Iris pigment epithelial cell (primary cell): ENCODE measurements around the gene RNASE7.
A peak's percentile ranks its signal among the peaks of the same experiment; 100 is the strongest.

Experiments used
- DNase-seq: peaks from one replicate; pipeline ENCODE4 v3.0.0-alpha.2; 2011; ENCODE audit warnings: low read depth

RNASE7 gene

DNA sequence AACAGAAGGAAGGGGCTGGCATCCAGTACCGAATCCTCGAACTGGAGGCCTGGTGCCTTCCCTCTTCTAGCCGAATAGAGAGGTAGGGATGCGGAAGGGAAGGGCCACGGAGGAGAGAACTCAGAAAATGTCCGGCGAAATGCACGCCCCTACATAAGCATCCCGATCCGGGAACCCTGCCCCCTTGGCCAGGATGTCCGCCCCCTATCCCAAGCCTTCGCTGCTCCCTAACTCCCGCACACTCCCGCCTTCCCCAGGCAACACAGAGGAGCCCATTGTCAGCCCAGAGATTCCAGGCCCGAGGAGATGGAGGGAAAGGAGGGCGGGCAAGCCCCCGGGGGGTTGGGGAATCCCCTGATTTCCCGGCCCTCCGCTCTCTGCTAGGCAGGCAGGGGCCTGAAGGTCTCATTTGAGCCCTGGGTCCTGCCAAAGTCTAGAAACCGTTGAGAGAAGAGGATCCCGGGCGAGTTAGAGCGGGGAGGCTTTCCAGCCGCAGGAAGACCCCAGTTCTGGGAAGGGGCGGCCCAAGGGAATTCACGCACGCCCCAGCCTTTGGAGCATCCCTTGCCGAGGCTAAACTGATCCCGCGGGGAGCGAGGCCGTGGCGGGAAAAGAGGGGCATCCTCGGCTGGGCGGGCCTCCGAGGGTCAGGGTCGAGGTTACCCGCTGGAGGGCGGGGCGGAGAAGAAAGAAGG lies 27.4 kb downstream of the RNASE7 start:
- DNase-seq, result no peak

DNA sequence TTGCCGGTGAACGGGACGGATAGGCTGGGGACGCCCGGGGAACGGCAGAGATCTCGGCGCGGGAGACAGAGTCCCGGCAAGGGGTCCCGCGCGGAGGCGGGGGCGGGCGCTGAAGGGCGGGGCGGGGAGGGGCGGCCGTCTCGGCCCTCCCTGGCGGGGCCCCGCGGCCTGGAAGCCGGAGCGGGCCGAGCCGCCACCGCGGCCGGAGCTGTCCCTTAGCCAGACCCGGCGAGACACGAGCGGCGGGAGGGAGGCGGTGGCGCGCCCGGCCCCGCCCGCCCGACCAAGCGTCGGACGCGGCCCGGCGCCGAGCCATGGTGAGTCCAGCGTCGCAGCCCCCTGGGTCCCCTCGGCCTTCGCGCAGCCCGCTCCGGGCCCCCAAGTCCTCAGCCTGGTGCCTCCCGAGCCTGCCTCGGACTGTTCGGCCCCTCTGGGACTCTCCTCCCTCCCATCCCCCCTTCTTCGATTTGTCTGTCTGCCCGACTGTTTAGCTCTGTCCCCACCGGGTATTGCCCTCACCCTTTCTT lies 28.0 kb downstream of the RNASE7 start, which contains the start of gene ARHGEF40:
Gene ARHGEF40, plus strand, starts transcription at position 222 of the 527 bp plus-strand sequence. Its CDS starts 93 bp downstream, at position 315.
- peak; percentile 24 for DNase-seq

DNA sequence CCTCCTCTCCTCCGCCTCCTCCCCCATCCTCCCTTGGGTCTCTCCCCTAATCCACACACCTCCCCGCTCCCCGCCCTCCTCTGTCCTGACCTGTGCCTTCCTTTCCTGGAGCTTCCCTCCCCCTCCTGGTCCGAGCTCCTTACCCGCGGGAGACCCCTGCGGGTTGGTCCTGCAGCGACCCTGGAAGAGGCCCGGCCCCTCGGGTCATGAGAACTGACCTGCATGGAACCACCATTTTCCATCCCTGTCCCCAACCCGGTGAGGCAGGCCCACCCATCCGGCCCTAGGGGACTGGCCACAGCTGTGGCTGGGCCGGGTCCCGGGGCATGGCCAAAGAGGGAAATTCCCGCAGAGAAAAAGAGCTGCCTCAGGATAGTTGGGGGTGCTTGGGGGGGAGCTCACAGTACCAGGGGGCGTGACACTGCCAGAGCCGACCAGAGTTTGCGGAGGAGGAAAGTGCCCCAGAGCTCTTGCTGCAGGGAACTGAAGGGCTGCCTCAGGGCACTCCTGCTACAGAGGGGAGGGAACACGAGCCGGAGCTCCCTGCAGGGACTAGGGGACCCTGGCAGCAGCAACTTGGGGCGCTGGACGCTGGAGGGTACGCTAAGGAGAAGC lies 28.6 kb downstream of the RNASE7 start:
- DNase-seq, result peak; percentile 43

GRCh38 chr14:21071225-21072030 lies 29.3 kb downstream of the RNASE7 start:
- DNase-seq, result peak; percentile 94

DNA sequence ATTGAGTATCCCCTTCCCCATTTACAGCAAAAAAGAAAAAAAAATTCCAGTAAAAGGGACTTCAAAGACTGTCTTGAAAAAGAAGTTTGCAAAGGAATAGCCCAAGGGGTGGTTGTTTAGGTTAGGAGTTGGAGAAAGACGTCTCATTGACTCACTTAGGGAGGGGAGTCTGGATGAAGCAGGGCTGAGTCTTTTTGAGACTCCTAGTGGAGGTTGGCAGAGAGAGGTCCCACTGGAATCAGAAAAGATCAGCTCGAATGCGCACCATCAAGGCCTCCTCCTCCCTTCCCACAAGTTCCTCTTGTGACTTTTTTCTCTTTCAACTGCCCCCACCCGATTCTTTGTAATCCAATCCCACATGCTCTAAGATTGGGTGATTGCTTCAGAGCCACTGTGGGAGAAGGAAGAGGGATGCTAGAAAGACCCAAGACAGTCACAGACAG lies 29.9 kb downstream of the RNASE7 start:
- DNase-seq, result peak; percentile 70

GRCh38 chr14:21072781-21073339 lies 30.7 kb downstream of the RNASE7 start:
- no peak for DNase-seq

GRCh38 chr14:21073921-21074320 lies 31.8 kb downstream of the RNASE7 start:
- DNase-seq, result no peak

- DNase-seq, result no peak
These were observed 32.5 kb downstream of the RNASE7 start for GRCh38 chr14:21074398-21075272.

DNA sequence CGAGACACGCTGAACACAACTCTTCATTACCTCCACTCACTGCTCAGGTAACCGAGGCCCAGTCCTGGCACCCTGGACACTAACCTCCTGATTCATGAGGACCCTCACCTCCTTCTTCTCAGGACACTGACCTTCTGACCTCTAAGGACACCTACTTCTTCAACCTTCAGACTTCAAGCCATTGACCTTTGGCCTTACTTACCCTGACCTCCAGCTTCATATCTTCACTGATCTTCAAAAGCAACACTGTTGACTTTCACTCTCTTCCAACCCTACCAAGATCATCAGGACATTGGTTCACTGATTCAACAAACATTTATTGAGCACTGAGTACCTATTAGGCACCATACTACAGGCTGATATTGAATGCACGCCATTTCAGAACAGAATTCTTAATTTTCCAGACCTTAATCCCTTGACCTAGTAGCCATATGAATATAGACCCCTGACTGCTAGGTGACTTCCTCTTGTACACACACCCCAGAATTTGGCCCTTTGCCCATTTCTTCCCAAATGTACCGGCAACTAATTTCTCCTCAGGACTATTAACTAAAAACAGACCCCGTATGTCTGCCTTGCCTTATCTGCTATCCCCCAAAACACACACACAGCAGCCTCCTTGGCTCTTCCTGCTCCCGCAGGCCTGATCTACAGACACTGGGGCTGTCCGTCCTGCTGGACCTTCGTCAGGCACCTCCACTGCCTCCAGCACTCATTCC lies 33.7 kb downstream of the RNASE7 start:
- no peak for DNase-seq

- DNase-seq, result no peak
These were observed 35.5 kb downstream of the RNASE7 start for GRCh38 chr14:21077672-21078071.

DNA sequence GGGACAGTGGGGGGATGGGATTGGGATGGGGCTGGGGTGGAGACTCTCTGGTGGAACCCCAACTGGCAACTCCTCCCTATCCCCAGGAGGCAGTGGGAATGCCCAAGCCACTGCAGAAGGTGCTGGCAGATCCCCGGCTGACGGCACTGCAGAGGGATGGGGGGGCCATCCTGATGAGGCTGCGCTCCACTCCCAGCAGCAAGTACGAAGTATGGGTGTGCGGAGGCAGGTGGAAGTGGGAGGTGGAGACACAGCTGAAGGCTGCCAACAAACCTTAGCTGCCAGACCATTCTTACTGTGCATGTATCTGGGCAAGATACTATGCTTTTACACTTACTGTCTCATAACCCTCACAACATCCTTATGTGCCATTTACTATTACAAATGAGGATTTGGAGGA lies 36.1 kb downstream of the RNASE7 start:
- no peak for DNase-seq

GRCh38 chr14:21078726-21079125 lies 36.6 kb downstream of the RNASE7 start:
- DNase-seq, result peak; percentile 16

DNA sequence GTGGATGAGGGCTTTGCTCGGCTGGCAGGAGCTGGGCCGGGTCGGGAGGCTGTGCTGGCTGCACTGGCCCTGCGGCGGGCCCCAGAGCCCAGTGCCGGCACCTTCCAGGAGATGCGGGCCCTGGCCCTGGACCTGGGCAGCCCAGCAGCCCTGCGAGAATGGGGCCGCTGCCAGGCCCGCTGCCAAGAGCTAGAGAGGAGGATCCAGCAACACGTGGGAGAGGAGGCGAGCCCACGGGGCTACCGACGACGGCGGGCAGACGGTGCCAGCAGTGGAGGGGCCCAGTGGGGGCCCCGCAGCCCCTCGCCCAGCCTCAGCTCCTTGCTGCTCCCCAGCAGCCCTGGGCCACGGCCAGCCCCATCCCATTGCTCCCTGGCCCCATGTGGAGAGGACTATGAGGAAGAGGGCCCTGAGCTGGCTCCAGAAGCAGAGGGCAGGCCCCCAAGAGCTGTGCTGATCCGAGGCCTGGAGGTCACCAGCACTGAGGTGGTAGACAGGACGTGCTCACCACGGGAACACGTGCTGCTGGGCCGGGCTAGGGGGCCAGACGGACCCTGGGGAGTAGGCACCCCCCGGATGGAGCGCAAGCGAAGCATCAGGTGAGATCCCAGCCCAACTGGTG lies 39.5 kb downstream of the RNASE7 start:
- no peak for DNase-seq

GRCh38 chr14:21083565-21084325 lies 41.6 kb downstream of the RNASE7 start:
- DNase-seq, result no peak

DNA sequence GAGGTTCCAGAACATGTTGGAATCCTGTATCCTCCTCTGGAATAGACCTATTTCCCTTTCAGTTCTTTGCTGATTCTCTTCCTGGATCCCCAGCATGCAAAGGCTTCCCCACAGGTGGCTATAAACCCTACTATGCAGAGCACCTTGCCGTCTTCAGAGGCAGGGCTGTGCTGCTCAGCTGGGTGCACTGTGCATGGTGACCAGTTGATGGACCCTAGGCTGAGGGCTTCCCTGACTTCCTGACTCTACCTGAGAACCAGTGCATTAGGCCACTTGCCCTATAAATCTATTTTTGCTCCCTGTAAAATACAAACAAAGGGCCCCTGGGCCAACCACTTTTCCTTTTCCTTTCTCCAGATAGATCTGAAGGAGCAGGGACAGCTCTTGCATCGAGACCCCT lies 42.2 kb downstream of the RNASE7 start:
- DNase-seq, result no peak

DNA sequence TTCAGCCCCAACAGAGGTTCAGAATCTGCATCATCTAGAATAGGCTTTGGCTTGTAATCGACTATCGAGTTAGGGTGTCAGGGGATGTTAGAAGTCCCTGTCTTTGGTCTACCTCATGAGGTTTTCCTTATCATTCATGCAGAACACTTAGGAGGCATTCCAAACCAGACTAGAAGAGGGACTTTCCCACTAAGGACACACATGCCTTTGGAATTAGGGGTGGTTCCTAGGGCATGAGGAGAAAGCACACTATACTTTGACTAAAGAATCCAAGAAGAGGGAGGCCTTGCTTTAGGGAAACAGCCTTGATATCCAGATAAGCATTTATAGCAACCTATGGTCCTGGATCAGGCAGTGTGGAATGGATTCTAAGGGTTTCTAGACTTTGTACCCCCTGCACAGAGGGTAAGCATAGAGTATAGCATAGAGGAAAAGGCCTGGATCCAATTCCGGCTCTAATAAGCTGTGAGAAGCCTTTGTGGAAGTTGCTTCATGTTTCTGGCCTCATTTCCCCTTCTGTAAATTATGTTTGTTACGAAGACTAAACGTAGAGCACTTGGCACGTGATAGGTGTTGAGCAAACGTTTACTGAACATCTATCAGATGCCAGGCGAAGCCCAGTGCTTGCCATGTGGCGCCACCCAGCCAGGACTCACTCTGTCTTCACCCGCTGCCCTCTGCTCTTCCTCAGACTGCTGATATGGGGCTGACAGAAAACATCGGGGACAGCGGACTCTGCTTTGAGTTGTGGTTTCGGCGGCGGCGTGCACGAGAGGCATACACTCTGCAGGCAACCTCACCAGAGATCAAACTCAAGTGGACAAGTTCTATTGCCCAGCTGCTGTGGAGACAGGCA lies 43.1 kb downstream of the RNASE7 start:
- DNase-seq, result peak; percentile 61

GRCh38 chr14:21086908-21087293 lies 44.7 kb downstream of the RNASE7 start:
- no peak for DNase-seq

GRCh38 chr14:21087294-21088091 lies 45.3 kb downstream of the RNASE7 start:
- DNase-seq, result peak; percentile 95
